RCC 7860 (cell line): ENCODE results near the gene ZBTB9.

ENCODE experiments used
- DNase-seq: peaks from one replicate; pipeline ENCODE4 v3.0.0-alpha.2; 2015; ENCODE audit warnings: low spot score
- FAIRE-seq: peaks from 2 replicates; lab custom pipeline; 2012; peaks lifted over from hg19 to GRCh38; lab: Jason Lieb, UNC

Gene ZBTB9

GRCh38 chr6:33431880-33432541, 22.4 kb upstream of the ZBTB9 start:
- no peak for DNase-seq
- no peak for FAIRE-seq

- no peak for DNase-seq
- no peak for FAIRE-seq
Observed at GRCh38 chr6:33432546-33432945, 21.8 kb upstream of the ZBTB9 start.

- DNase-seq = no peak
- no peak for FAIRE-seq
Observed at GRCh38 chr6:33433001-33433543, 21.3 kb upstream of the ZBTB9 start.

- DNase-seq = no peak
- FAIRE-seq = no peak
Observed at GRCh38 chr6:33433544-33434191, 20.7 kb upstream of the ZBTB9 start.

- FAIRE-seq = no peak
- DNase-seq = no peak
Observed at GRCh38 chr6:33434961-33435360, 19.4 kb upstream of the ZBTB9 start.

- FAIRE-seq (no peak), DNase-seq (no peak)
Observed at GRCh38 chr6:33437666-33438065, 16.7 kb upstream of the ZBTB9 start.

GRCh38 chr6:33438978-33439594, 15.3 kb upstream of the ZBTB9 start:
- FAIRE-seq (no peak), DNase-seq (no peak)

- DNase-seq (no peak), FAIRE-seq (no peak)
Observed at GRCh38 chr6:33439956-33440648, 14.3 kb upstream of the ZBTB9 start.

- no peak for FAIRE-seq
Observed at GRCh38 chr6:33440649-33441309, 13.6 kb upstream of the ZBTB9 start.

GRCh38 chr6:33441457-33441856, 12.9 kb upstream of the ZBTB9 start:
- FAIRE-seq (no peak), DNase-seq (no peak)

More at GRCh38 chr6:33440649-33441309, 13.6 kb upstream of the ZBTB9 start:
- DNase-seq = no peak

- FAIRE-seq (no peak), DNase-seq (no peak)
Observed at GRCh38 chr6:33442283-33442682, 12.1 kb upstream of the ZBTB9 start.

GRCh38 chr6:33443025-33443424, 11.4 kb upstream of the ZBTB9 start:
- FAIRE-seq (no peak), DNase-seq (no peak)

- FAIRE-seq = no peak
- DNase-seq = no peak
Observed at GRCh38 chr6:33443619-33444504, 10.5 kb upstream of the ZBTB9 start.

GRCh38 chr6:33445119-33445603, 9.2 kb upstream of the ZBTB9 start:
- DNase-seq (no peak), FAIRE-seq (no peak)

GRCh38 chr6:33446356-33446755, 8.0 kb upstream of the ZBTB9 start:
- FAIRE-seq (no peak), DNase-seq (no peak)

- FAIRE-seq = no peak
- no peak for DNase-seq
Observed at GRCh38 chr6:33450434-33450833, 3.9 kb upstream of the ZBTB9 start.

GRCh38 chr6:33451606-33452005, 2.8 kb upstream of the ZBTB9 start:
- FAIRE-seq (no peak), DNase-seq (no peak)

GRCh38 chr6:33452496-33452895, 1.9 kb upstream of the ZBTB9 start:
- FAIRE-seq (no peak), DNase-seq (no peak)

GRCh38 chr6:33453393-33454008, 875 bp upstream of the ZBTB9 start:
- no peak for FAIRE-seq
- DNase-seq = no peak
